Measurements from ENCODE around the gene HPSE2.
"Not testable (repeated sequence)": the region's sequence is repeated elsewhere in the genome, so short reads cannot be mapped to it uniquely, and the experiment has no call there.

The HPSE2 gene

GRCh38 chr10:99235658-99236626 lies at the start of gene HPSE2:
Gene HPSE2 (minus strand): TSS chr10:99235852.
- DNase-seq (ENCODE audit: low spot score) = no peak

GRCh38 chr10:99280472-99280871 lies 44.8 kb upstream of the HPSE2 start:
- DNase-seq (ENCODE audit: low spot score) = no peak

- DNase-seq (ENCODE audit: low spot score) = no peak
These were observed 44.0 kb upstream of the HPSE2 start for GRCh38 chr10:99279626-99280111.

- peak; percentile 39 for DNase-seq (ENCODE audit: low spot score)
These were observed 41.3 kb upstream of the HPSE2 start for GRCh38 chr10:99276848-99277486.

- no peak for DNase-seq (ENCODE audit: low spot score)
These were observed 30.7 kb upstream of the HPSE2 start for GRCh38 chr10:99266383-99266782.

GRCh38 chr10:99248824-99249223 lies 13.2 kb upstream of the HPSE2 start:
- no peak for DNase-seq (ENCODE audit: low spot score)

GRCh38 chr10:99247893-99248292 lies 12.2 kb upstream of the HPSE2 start:
- DNase-seq (ENCODE audit: low spot score) = not testable (repeated sequence)

GRCh38 chr10:99236627-99237309 lies 1.1 kb upstream of the HPSE2 start:
- DNase-seq (ENCODE audit: low spot score) = no peak

GRCh38 chr10:99234791-99235657 lies 628 bp downstream of the HPSE2 start:
- DNase-seq (ENCODE audit: low spot score) = no peak

GRCh38 chr10:99234041-99234790 lies 1.4 kb downstream of the HPSE2 start:
- no peak for DNase-seq (ENCODE audit: low spot score)

GRCh38 chr10:99233689-99234037 lies 2.0 kb downstream of the HPSE2 start:
- DNase-seq (ENCODE audit: low spot score) = no peak

- no peak for DNase-seq (ENCODE audit: low spot score)
These were observed 2.5 kb downstream of the HPSE2 start for GRCh38 chr10:99233000-99233688.

GRCh38 chr10:99232360-99232999 lies 3.2 kb downstream of the HPSE2 start:
- no peak for DNase-seq (ENCODE audit: low spot score)

GRCh38 chr10:99224766-99225165 lies 10.9 kb downstream of the HPSE2 start:
- DNase-seq (ENCODE audit: low spot score) = no peak

GRCh38 chr10:99207340-99207739 lies 28.3 kb downstream of the HPSE2 start:
- no peak for DNase-seq (ENCODE audit: low spot score)

- no peak for DNase-seq (ENCODE audit: low spot score)
These were observed 32.3 kb downstream of the HPSE2 start for GRCh38 chr10:99203310-99203709.

- DNase-seq (ENCODE audit: low spot score) = no peak
These were observed 62.7 kb downstream of the HPSE2 start for GRCh38 chr10:99172950-99173349.

- DNase-seq (ENCODE audit: low spot score) = peak; percentile 39
These were observed 63.4 kb downstream of the HPSE2 start for GRCh38 chr10:99172128-99172738.

GRCh38 chr10:99170116-99170675 lies 65.5 kb downstream of the HPSE2 start:
- no peak for DNase-seq (ENCODE audit: low spot score)
